GF-D8 (cell line): ENCODE data around the gene S100A7A.
"Not testable (repeated sequence)": the region's sequence is repeated elsewhere in the genome, so short reads cannot be mapped to it uniquely, and the experiment has no call there.

Experiments used
- DNase-seq: peaks from one replicate; lab custom pipeline; 2025; lab: John Stamatoyannopoulos, UW

S100A7A gene

DNA sequence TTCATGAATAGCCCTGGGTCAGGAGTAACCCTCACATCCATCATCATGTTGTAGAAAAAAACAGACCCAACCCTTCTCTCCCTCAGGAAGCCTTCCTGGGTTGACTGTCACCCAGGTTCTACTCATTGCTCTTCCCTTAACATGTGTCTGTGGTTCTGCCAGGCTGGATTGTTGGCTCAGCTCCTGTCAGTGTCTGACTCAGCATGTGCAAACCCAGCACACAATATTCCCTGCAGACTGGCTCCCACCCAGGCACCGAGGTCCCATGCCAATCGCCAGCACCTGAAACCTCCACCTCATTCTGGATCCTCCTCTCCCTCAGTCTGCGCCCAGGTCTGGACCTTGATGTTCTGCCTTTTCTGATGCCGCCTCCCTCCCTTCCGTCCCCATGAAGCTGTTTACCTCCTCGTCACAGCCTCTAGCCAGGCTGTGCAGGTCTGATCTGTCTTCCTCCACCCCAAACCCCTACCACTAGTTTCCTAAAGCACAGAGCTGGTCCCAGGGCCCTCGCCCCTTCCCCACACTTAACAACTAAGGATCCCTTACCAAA is 21.1 kb upstream of the S100A7A start:
- DNase-seq = no peak

GRCh38 chr1:153395776-153396175 is 20.5 kb upstream of the S100A7A start:
- no peak for DNase-seq

DNA sequence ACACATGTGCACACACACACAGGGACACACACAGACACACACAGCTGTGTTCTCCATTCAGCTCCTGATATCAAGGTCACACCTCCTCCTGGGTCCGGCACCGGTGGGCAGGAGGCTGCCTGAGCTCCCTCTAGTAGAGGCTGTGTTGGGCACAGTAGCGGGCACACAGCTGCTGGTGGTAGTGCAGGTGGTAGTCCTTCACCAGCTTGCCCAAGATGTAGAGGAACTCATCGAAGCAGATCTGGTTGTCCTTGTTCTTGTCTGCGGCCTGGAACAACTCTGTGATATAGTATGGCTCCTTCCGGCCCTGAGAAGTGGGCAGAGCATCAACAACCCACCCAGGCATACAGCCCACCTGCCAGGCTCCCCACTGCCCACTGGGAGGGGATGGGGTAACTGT is 19.9 kb upstream of the S100A7A start:
- no peak for DNase-seq

DNA sequence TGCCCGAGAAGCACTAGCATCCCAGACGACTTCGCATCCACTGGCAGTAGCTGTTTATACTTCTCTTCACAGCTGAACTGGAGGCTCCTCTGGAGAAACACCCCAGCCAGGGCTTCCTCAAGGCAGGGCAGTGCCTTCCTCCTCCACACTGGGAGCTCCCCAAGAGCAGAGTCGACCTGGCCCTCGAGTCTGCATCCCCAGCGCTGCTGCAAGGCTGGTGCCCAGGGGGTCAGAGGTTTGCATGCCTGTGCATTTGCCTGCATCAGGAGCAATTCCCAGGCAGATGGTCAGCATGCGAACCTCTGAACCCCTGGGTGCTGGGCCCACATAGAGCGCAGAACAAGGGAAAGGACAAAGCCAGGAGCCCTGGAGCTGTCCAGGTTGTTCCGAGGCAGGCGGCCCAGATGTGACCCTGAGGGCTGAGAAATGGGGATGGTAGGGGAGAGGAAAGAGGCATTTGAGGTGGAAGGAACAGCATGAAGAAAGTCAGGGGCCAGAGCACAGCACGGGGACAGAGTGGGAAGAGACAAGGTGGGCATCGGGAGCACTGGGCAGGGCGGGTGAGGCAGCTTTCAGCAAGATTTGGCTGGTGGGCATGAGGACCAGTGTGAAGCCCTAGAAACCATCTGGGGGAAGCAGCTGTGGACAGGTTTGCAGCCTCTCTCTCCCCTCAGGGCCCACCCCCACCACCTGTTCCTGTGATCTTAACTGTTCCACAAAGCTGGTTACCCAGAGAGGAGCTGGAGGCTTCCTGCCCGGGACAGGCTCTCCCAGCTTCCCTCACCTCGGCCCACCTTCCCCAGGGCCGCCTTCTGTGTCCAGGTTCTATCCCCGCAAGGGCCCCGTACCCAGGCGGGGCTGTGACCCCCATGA is 19.0 kb upstream of the S100A7A start:
- no peak for DNase-seq

- DNase-seq = no peak
Measured at GRCh38 chr1:153397924-153398651, 18.2 kb upstream of the S100A7A start.

- DNase-seq = no peak
Measured at GRCh38 chr1:153399401-153400055, 16.8 kb upstream of the S100A7A start.

DNA sequence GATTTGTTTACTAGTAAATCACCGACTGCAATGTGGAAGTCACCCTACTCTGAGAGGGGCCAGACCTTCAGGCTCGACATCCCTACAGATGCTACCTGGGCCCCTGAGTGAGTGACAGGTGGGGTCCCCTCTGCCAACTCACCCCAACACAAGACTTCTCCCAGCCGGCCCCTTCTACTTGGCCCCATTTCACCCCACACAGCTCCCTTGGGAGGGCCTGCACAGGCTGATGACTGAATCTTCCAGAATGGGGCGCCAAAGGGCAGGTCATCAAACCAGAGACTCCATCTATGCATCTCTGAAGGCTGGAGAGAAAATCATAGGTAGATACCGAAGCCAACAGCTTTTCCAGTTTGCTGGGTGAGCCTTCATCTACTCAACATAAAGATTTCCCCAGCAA is 16.1 kb upstream of the S100A7A start:
- DNase-seq = no peak

DNA sequence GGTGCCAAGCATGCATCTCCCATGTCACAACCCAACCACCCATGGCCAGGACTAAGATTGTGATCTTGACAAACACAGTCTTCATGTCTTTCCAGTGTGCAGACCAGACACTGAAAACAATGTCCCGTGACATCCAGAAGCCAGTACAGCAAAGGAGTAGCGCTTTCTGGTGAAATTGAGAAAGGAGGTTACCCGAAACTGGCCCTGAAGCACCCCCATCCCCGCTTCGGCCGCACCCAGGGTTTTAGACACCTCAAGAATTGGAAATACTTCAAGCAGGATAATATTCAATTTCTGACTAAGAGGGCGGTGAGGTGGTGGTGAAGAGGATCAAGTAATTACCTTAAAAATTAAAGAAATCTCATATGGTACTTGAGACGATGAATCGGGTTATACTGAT is 14.9 kb upstream of the S100A7A start:
- DNase-seq = no peak

DNA sequence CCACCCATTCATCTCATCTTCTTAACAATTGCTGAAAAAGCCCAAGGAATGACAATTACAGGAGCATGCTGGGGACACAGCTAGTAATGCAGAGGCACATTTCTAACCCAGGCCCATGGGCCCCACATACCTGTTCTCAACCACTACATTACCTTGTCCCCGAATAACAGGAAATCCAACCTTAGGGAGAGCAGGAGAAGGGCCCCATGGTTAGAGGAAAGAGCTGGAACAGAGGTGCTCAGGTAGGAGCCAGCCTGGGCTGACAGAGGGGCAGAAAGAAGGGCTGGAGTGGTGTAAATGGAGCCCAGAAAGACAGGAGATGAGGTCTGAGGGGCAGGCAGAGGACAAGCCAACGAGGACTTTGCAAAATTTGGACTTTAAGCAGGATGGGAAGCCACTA is 14.1 kb upstream of the S100A7A start:
- no peak for DNase-seq

GRCh38 chr1:153403421-153404085 is 12.8 kb upstream of the S100A7A start:
- DNase-seq = no peak

- no peak for DNase-seq
Measured at GRCh38 chr1:153404086-153404635, 12.2 kb upstream of the S100A7A start.

DNA sequence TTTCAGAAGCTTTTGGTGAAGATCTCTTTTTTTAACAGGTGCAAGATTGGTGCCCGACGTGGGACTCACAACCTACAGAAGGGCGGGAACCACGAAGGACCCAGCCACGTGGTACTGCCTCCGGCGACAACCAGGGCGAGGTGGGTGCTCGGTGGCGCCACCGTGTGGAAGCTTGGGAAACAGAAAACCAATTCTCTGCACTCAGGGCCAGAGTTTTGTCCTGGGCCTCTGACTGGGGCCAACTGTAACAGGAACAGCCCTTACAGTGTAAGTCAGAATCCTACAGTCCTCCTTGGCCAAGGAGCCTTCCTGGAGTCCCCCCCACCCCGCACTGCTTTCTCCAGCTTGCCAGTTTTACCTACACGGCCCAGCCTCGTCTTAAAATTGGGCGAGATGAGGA is 11.6 kb upstream of the S100A7A start:
- DNase-seq = peak; percentile 5

DNA sequence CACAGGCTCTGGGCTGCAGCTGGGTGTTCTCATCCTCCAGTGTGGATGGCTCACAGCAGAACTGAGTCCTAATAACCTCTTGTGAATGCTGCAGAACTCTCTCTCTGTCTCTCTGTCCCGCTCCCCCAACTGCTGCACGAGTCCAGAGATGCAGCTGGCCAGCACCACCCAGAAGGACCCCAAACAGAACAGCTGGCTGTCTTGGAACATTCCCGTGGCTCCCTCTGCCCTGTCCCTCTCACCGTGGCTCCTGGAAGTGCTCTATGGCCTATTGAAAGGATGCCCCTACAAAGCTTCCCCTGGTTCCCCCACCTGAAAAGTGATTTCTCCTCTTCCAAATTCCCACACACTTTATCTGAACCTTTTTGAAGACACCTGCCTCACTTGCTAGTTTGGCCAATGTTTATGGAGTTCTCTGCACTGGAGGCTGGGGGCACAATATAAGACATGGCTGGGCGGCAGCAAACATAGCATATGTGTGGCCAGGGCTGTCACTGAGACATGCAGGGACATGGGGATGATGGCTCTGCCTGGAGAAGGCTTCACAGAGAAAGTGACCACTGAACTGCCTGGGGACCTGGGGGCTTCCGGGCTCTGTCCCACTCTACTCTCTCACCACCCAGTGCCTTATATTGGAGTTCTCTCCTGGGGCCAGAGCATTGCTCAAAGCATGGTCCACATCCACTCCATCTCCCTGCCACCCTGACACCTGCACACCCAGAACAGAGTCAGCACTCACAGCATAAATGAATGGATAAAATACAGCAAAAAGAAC is 10.3 kb upstream of the S100A7A start:
- not testable (repeated sequence) for DNase-seq

DNA sequence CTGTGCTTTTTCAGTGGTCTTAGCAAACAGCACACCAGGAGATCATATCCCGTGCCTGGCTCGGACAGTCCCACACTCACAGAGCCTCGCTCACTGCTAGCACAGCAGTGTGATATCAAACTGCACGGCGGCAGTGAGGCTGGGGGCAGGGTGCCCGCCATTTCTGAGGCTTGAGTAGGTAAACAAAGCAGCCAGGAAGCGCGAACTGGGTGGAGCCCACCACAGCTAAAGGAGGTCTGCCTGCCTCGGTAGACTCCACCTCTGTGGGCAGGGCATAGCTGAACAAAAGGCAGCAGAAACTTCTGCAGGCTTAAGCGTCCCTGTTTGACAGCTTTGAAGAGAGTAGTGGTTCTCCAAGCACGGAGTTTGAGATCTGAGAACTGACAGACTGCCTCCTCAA is 9.0 kb upstream of the S100A7A start:
- DNase-seq = not testable (repeated sequence)

DNA sequence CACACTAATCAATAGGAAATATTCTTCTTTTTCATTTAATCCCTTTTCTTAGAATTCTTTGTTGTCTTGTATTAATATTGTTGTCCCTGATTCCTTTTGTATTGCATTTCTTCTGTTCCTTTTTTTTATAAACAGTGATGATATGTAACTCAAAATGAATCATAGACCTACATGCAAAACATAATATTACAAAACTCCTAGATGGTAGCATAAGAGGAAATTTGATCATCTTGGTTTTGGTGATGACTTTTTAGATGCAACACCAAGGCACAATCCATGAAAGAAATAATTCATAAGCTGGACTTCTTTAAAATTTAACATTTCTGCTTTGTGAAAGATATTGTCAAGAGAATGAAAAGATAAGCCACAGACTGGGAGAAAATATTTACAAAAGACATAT is 2.4 kb upstream of the S100A7A start:
- not testable (repeated sequence) for DNase-seq

DNA sequence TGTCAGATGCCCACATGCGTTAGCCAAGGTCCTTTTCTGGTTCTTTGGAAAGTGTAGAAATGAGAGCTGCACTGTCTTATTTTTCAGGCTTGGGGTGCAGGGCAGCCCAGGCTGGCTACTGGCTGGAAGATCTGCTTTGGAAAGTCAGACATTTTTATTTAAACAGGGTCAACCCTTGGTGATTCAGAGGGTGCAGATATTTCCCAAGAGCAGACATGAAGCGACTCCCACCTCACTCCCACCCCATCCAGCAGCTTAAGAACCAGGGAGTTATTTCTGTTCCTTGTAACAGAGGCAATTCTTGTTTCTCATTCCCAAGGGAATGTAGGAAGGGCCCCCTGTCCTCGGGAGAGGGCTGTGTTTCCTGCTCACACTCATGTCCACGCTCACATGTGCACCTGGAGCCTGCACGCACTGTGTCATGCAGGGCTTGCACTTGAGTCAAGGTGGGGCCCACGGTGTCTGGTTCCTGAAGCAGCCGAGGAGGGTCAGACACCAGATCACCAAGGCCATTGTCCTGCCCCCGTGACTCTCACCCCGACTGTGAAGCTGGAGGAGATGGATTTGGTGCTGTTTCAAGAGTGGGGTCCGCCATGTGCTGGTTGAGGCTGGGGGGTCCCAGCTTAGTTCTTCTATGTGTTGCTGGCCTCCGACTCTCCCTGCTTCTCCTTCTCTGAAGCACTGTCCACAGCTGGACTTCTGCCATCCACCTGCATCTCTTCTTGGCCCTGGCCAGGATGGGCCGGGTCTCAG is 992 bp downstream of the S100A7A start:
- DNase-seq = no peak

GRCh38 chr1:153418758-153419435 is 2.6 kb downstream of the S100A7A start:
- not testable (repeated sequence) for DNase-seq

DNA sequence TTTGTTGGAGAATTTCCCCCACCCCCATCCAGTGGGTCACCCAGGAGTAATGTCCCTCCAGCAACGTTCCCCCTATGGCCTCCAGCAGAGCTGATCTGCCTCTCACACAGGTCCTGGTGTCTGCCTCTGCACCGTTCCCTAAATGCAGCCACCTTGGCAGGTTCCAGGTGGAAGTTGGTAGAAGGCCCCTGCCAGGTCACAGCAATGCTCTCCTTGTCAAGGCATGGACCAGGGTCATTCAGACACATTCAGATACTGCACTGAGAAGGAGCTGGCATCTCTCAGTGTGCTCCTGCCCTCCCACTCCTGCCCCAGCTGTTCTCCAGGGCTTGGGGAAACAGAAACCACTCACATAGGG is 3.1 kb downstream of the S100A7A start:
- not testable (repeated sequence) for DNase-seq

DNA sequence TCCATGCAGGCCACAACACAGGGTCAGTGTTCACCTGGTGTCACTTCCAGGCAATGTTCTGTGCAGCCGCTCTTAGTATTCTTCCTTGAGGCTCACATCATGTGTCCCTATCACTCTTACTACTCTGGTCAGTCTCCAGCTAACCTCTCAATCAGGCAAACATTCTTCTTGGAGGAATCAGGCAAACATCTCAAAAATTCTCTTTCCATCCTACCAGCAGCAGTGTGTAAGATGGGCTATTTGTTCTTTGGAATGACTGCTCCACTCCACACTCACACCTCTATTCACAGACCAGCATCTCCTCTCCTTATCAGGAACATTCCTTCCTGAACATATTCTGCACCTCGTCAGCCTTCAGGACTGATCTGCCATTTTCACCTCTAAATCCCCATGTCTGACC is 4.0 kb downstream of the S100A7A start:
- DNase-seq = no peak
